Measurements from ENCODE around the gene SVEP1. TPM values are rescaled to one million over a fixed set of nuclear protein-coding genes. Genes with fewer than 3 reads are reported as not detected.
"Not testable (repeated sequence)": the region's sequence is repeated elsewhere in the genome, so short reads cannot be mapped to it uniquely, and the experiment has no call there.

SVEP1 gene
- total RNA-seq, 2 experiments from 2014 or later, result not detected

DNA sequence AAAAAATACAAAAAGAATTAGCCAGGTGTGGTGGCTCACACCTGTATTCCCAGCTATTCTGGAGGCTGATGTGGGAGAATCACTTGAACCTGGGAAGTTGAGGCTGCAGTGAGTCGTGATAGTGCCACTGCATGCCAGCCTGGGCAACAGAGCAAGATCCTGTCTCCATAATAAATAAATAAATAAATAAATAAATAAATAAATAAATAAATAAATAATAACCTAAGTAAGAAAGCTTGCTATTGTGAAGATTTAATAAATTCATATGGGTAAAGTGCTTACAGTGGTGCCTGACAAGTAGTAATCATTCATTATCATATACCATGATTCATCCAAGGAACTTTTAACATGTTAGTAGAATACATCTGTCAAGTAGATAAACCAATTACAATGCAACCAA, 13.4 kb downstream of the SVEP1 start:
- POLR2A ChIA-PET, result no interaction called here
- Mint-ChIP-seq H3K36me3 (ENCODE audit: low read depth) (no peaks in the 10 kb centered on the region), H3K27me3 (no peaks in the 10 kb centered on the region), H3K27ac (no peak overlapping the region), H3K4me1 (no peaks in the 10 kb centered on the region), H3K9me3 (no peaks in the 10 kb centered on the region), H3K4me3 (no peak overlapping the region)
- CTCF ChIA-PET, result no interaction called here
- DNase-seq, result no peak

DNA sequence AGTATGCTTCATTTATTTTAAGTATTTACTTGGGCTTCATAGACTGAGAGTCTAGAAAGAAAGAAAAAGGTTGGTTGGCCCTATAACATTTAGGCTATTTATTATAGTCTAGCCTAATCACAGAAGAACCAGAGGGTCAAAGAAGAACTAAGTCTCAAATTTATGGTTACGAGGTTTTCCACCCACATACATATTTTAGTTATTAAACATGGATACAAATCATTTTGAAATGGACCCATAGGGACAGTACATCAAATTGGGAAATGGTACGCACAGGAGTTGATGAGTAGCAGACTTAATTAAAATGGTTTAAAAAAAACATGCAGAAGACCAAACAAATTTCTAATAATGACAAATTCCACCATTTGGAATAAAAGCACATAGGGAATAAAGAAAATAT, 17.7 kb downstream of the SVEP1 start:
- no peaks in the 10 kb centered on the region for H3K27me3 Mint-ChIP-seq
- no peaks in the 10 kb centered on the region for H3K9me3 Mint-ChIP-seq
- no peak overlapping the region for H3K4me3 Mint-ChIP-seq
- CTCF ChIA-PET, result no interaction called here
- no peaks in the 10 kb centered on the region for H3K36me3 Mint-ChIP-seq (ENCODE audit: low read depth)
- no peak overlapping the region for H3K27ac Mint-ChIP-seq
- no peaks in the 10 kb centered on the region for H3K4me1 Mint-ChIP-seq
- POLR2A ChIA-PET, result no interaction called here
- no peak for DNase-seq

DNA sequence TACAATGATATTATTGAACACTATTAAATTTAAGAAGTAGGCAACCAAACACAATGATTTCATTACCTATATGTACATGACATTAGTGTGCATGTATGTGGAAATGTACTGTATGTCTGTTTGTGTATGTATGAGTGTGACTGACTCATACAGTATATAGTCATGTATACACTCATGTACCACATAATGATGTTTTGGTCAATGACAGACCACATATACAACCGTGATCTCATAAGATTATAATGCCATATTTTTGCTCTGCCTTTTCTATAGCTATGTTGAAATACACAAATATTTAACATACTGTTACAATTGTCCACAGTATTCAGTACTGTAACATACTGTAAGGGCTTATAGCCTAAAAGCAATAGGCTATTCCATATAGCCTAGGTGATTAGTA, 19.7 kb downstream of the SVEP1 start:
- no peak overlapping the region for H3K4me3 Mint-ChIP-seq
- no peak overlapping the region for H3K27ac Mint-ChIP-seq
- no peaks in the 10 kb centered on the region for H3K27me3 Mint-ChIP-seq
- no peak for DNase-seq
- H3K9me3 Mint-ChIP-seq, result no peaks in the 10 kb centered on the region
- CTCF ChIA-PET, result no interaction called here
- POLR2A ChIA-PET, result no interaction called here
- H3K4me1 Mint-ChIP-seq, result no peaks in the 10 kb centered on the region
- H3K36me3 Mint-ChIP-seq (ENCODE audit: low read depth), result no peaks in the 10 kb centered on the region

DNA sequence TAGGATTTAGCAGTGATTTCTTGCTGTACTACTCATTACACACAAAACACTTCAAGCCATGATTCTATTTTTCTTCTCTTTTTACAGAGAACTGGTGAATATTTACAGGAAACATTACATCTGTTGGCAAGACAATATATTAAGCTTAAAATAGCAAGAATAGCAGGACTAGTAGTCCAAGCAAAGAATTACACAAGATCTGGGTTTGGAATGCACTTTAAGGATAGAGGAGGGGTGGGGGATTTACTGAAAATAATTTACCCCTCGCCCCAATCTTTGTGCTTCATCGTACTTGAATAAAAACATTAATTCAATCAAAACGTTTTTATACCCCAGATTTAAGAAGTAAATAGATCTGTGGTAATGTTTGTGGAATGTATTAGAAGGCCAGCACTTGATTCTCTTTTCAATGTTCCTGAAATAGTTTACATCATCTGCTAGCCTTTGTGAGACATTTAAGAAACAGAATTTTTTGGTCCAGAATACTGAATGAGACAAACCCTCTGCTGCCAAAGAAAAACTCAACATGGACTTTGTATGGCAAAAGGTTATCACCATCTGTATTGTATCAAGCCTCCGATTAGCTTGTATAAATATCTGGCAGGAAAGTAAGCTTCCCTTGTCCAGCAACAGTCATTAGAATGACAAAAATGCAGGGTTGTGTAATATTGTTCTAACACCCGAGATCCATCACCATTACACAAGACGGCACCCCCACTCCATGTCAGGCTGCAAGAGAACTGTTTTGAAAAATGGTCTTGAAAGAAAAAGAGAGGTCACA, 23.8 kb downstream of the SVEP1 start:
- Mint-ChIP-seq H3K27ac (no peak overlapping the region), H3K27me3 (no peaks in the 10 kb centered on the region), H3K9me3 (no peaks in the 10 kb centered on the region), H3K36me3 (ENCODE audit: low read depth) (no peaks in the 10 kb centered on the region), H3K4me3 (no peak overlapping the region), H3K4me1 (no peaks in the 10 kb centered on the region)
- POLR2A ChIA-PET, result no interaction called here
- CTCF ChIA-PET, result no interaction called here
- DNase-seq, result no peak

DNA sequence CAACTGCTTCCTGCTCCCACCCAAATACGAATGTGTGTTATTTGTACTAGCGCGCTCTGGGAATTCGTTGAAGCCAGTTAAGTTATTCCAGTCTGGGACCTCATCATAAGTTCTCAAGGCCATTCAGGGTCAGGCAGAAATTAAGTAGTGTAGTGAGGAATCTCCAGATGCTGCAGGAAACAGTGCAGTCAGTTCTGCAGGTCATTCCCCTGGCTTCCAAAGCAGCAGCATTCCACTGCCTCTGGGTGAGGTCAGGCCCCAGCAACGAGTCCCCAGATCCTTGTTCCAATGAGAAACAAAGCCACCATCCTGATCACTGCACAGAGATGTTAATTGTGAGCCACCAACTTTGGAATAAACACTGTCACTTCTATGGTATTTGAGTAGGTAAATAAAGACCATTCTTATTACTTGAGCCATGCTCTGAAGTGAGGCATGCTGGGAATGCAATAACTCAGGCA, 33.1 kb downstream of the SVEP1 start:
- Mint-ChIP-seq H3K4me1 (no peaks in the 10 kb centered on the region), H3K9me3 (no peaks in the 10 kb centered on the region), H3K27ac (no peak overlapping the region), H3K27me3 (no peaks in the 10 kb centered on the region), H3K4me3 (no peak overlapping the region), H3K36me3 (ENCODE audit: low read depth) (no peaks in the 10 kb centered on the region)
- no peak for DNase-seq
- CTCF ChIA-PET, result no interaction called here
- POLR2A ChIA-PET, result no interaction called here

DNA sequence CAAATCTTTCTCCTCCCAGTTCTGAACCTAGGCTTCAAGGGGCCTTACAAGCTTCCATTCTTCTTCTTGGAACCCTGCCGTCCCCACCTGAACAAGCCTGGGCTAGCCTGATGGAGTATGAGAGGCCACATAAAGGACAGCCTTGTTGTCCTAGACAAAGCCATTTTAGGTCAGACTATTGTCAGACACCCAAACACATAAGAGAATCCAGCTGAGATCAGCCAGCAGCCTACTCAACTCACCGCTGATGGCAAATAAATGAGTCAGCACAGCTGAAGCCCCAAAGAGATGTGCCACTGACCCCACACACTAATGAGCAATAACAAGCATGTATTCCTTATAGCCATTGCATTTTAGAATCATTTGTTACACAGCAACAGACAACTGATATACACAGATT, 33.8 kb downstream of the SVEP1 start:
- no peak for DNase-seq
- ChIA-PET POLR2A (no interaction called here), CTCF (no interaction called here)
- Mint-ChIP-seq H3K9me3 (no peaks in the 10 kb centered on the region), H3K36me3 (ENCODE audit: low read depth) (no peaks in the 10 kb centered on the region), H3K27me3 (no peaks in the 10 kb centered on the region), H3K4me3 (no peak overlapping the region), H3K27ac (no peak overlapping the region), H3K4me1 (no peaks in the 10 kb centered on the region)

DNA sequence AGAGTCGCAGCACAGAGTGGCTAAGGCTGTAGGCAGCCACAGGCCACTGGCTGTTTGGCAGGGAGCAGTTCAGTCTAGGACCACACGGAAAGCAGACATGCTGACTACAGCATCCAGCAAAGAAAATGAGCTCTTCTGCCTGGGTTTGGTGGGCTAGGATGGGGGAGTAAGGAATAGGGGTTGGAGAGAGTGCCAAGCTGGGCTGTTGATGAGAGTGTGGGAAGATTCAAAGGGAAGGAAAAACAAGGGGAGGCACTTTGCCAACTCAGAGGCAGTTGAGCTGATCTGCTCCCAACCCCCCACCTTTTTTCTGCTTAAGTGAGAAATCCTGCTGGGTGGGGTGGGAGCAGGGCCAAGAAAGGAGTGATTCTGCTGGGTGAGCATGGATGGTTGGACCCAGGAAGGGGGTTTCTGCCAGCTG, 35.9 kb downstream of the SVEP1 start:
- ChIA-PET CTCF (no interaction called here), POLR2A (no interaction called here)
- no peak for DNase-seq
- no peak overlapping the region for H3K4me3 Mint-ChIP-seq
- H3K27me3 Mint-ChIP-seq, result no peaks in the 10 kb centered on the region
- H3K36me3 Mint-ChIP-seq (ENCODE audit: low read depth), result no peaks in the 10 kb centered on the region
- H3K9me3 Mint-ChIP-seq, result no peaks in the 10 kb centered on the region
- no peak overlapping the region for H3K27ac Mint-ChIP-seq
- no peaks in the 10 kb centered on the region for H3K4me1 Mint-ChIP-seq

DNA sequence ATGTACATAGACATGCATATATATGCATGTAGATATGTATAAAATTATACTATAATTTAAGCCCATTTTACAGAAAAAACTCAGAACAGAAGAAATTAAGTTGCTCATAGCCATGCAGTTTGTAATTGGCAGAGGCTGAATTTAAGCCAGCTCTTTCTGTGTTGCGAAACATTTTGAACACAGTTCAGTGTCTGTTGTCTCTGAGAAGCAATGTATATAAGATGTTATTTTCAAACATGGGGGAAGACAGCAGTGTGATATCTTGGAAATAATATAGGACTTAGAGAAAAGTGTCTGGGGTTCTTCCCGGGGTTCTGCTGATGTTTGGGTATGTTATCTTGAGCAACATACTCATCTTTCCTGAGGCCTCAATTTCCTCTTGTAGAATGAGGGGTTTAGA, 37.6 kb downstream of the SVEP1 start:
- CTCF ChIA-PET, result no interaction called here
- Mint-ChIP-seq H3K4me3 (no peak overlapping the region), H3K9me3 (no peaks in the 10 kb centered on the region), H3K27me3 (no peaks in the 10 kb centered on the region), H3K27ac (no peak overlapping the region), H3K4me1 (no peaks in the 10 kb centered on the region), H3K36me3 (ENCODE audit: low read depth) (no peaks in the 10 kb centered on the region)
- no peak for DNase-seq
- POLR2A ChIA-PET, result no interaction called here

DNA sequence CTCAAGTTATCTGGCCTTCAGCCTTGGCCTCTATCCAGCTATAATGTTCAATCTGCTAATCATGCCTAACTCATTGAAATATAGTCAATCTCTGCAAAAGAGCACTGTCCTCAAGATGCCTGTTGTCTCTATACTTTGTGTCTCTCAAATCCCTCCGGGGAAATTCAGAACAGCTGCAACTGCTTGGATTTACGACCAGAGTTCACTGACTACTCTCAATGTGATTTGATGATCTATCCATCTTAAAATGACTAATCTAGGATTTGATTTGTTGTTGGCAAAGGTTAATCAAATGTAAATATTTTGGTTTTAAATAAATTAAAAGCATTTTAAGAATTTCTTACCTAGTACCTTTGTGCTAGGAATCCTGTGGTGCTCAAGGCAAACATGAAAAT, 40.9 kb downstream of the SVEP1 start:
- Mint-ChIP-seq H3K4me1 (no peaks in the 10 kb centered on the region), H3K4me3 (no peak overlapping the region), H3K9me3 (peaks cover 4% of the 10 kb centered on the region), H3K27ac (no peak overlapping the region), H3K27me3 (no peaks in the 10 kb centered on the region), H3K36me3 (ENCODE audit: low read depth) (no peaks in the 10 kb centered on the region)
- no peak for DNase-seq
- CTCF ChIA-PET, result no interaction called here
- POLR2A ChIA-PET, result no interaction called here

DNA sequence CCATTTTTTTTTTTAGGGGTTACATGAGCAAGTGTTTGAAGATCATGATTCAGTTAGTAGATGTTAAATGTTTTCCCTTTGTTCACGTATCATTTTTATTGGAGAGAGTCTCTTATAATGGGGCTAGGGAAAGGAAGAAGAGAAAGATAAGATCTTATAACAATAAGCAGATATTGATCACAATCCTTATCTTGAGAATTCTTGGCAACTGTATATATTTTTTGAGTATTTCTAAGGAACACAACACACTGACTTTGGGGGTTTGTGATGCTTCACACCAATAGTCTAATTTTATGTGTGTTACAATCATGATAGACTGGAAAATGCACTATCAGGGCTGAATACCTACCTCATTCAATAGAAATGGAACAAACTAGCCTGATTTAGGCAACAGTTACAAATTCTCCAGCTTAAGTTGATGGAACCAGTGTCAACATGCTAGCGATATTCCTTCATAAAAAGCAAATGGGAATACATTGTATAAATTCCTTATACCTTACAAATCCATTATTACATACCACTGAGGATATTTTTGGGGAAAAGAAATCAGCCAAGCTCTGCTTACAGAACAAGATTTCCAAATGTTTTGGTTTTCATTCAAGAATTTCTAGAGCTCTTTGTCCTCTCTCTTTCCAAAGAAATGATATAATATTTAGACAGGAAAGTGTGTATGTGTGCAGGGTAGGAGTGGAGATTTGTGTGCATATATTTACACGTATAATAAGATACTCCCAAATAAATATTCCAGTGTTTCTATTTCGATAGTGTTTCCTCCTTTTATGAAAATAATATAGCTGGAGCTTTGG, 41.5 kb downstream of the SVEP1 start:
- no peak overlapping the region for H3K27ac Mint-ChIP-seq
- H3K9me3 Mint-ChIP-seq, result peaks cover 4% of the 10 kb centered on the region
- no peaks in the 10 kb centered on the region for H3K27me3 Mint-ChIP-seq
- H3K4me3 Mint-ChIP-seq, result no peak overlapping the region
- ChIA-PET POLR2A (no interaction called here), CTCF (no interaction called here)
- DNase-seq, result no peak
- no peaks in the 10 kb centered on the region for H3K4me1 Mint-ChIP-seq
- no peaks in the 10 kb centered on the region for H3K36me3 Mint-ChIP-seq (ENCODE audit: low read depth)

DNA sequence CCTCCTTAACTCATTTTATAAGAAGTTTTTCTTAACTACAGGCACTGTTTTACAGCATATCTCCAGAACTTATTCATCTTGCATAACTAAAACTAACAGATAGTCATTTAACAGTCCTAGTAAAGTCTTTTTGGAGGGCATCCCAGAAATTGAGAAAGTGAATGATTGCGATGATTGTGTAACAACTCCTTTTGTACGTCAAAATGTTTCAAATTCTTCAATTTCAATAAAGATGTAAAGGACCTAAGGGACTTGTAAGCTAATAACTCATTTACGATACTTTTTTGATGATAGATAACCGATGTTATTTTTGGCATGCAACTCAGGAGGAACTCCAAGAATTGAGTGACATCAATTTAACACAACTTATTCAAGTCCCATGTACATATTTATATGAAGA, 42.7 kb downstream of the SVEP1 start:
- DNase-seq, result no peak
- H3K9me3 Mint-ChIP-seq, result peaks cover 4% of the 10 kb centered on the region
- H3K27ac Mint-ChIP-seq, result no peak overlapping the region
- no peak overlapping the region for H3K4me3 Mint-ChIP-seq
- CTCF ChIA-PET, result no interaction called here
- H3K4me1 Mint-ChIP-seq, result no peaks in the 10 kb centered on the region
- H3K27me3 Mint-ChIP-seq, result no peaks in the 10 kb centered on the region
- POLR2A ChIA-PET, result no interaction called here
- H3K36me3 Mint-ChIP-seq (ENCODE audit: low read depth), result no peaks in the 10 kb centered on the region

DNA sequence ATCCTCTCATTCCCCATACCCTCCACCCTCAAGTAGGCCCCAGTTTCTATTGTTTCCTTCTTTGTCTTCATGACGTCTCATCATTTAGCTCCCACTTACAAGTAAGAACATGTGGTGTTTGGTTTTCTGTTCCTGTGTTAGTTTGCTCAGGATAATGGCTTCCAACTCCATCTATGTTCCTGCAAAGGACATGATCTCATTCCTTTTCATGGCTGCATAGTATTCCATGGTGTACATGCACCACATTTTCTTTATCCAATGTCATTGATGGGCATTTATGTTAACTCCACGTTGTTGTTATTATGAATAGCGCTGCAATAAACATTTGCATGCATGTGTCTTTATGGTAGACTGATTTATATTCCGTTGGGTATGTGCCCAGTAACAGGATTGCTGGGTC, 45.4 kb downstream of the SVEP1 start:
- H3K4me1 Mint-ChIP-seq; H3K27ac Mint-ChIP-seq; POLR2A ChIA-PET; H3K4me3 Mint-ChIP-seq; H3K36me3 Mint-ChIP-seq (ENCODE audit: low read depth); CTCF ChIA-PET; DNase-seq; H3K9me3 Mint-ChIP-seq; H3K27me3 Mint-ChIP-seq: not testable (repeated sequence)

DNA sequence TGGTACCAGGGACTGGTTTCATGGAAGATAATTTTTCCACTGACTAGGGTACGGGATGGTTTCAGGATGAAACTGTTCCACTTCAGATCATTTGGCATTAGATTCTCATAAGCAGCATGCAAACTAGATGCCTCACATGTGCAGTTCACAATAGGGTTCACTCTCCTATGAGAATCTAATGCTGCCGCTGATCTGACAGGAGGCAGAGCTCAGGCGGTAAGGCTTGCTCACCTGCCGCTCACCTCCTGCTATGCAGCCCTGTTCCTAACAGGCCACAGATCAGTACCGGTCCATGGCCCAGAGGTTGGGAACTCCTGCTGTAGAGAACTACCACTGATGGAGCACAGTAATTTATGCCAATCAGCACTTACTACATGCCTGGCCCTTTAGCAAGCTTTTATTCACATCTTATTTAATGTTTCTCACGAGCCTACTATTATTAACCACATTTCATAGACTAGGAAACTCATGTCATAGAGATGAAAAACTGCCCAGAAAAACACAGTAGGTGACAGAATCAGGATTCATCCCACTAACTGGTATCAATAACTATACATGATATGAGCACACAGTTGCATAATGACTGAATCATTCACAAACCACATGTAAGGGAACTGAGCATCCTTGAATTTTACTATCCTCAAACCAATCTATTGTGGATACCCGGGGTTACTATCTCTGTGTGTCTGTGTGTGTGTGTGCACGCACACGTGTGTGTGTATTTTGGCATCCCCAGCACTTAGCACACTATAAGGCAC, 46.5 kb downstream of the SVEP1 start:
- Mint-ChIP-seq H3K4me1 (no peaks in the 10 kb centered on the region), H3K36me3 (ENCODE audit: low read depth) (no peaks in the 10 kb centered on the region), H3K4me3 (no peak overlapping the region), H3K27ac (no peak overlapping the region), H3K27me3 (peaks cover 1% of the 10 kb centered on the region), H3K9me3 (peaks cover 4% of the 10 kb centered on the region)
- ChIA-PET POLR2A (no interaction called here), CTCF (no interaction called here)
- no peak for DNase-seq

All from activated CD4-positive, alpha-beta T cell treated with anti-CD3 and anti-CD28 coated beads, Interleukin-2, amount 10 ng/mL, durations not matched to agents 7 days and 5 days (primary cell).